H1 (cell line): ENCODE measurements around the gene GALNTL6. TPM values are rescaled to one million over a fixed set of nuclear protein-coding genes. Genes with fewer than 3 reads are reported as not detected.

Experiments
- BCL11A ChIP-seq, 2 experiments: IDR thresholded peaks; one replicate each; pipeline ENCODE4 v1.6.1; 2011; ENCODE audit warnings: low read depth in 2 of 2, low read length in 2 of 2, mild to moderate bottlenecking in 2 of 2
- CHD2 ChIP-seq: IDR thresholded peaks from 2 replicates; pipeline ENCODE4 v1.6.1; 2012; ENCODE audit warnings: low read length, improper control_type of control experiment
- MAFK ChIP-seq: IDR thresholded peaks from 2 replicates; pipeline ENCODE4 v1.6.1; 2012; ENCODE audit warnings: low read depth, mild to moderate bottlenecking, improper control_type of control experiment, low read length
- POLR2A ChIP-seq, 2 experiments: IDR thresholded peaks; 1 replicate in 1 of 2; 2 replicates in 1 of 2; pipeline ENCODE4 v1.6.1; 2011; ENCODE audit warnings: low read depth in 2 of 2, low read length in 2 of 2, mild to moderate bottlenecking in 2 of 2; ENCODE audit errors: control extremely low read depth in 1 of 2
- POU5F1 ChIP-seq: IDR thresholded peaks from 2 replicates; pipeline ENCODE4 v1.6.1; 2011; ENCODE audit warnings: low read depth, mild to moderate bottlenecking, low read length, moderate library complexity
- RNF2 ChIP-seq: fragments of 200-900, 300-1000 bp; sonication (generic); IDR thresholded peaks from 2 replicates; pipeline ENCODE4 v1.7.1; 2016; ENCODE audit warnings: borderline replicate concordance, low read depth, mild to moderate bottlenecking, antibody characterized with exemption, low read length; ENCODE audit not compliant: poor library complexity, severe bottlenecking; ENCODE audit errors: missing control alignments
- SIRT6 ChIP-seq: IDR thresholded peaks from one replicate; pipeline ENCODE4 v1.7.1; 2012; ENCODE audit warnings: low read length, inconsistent platforms
- SP4 ChIP-seq: IDR thresholded peaks from 2 replicates; pipeline ENCODE4 v1.6.1; 2012; ENCODE audit warnings: low read length, inconsistent platforms
- ZNF274 ChIP-seq: IDR thresholded peaks from 2 replicates; pipeline ENCODE4 v1.7.0; 2012; ENCODE audit warnings: low read length, borderline replicate concordance; ENCODE audit errors: extremely low read depth
- polyA plus RNA-seq, 7 experiments: library from polyadenylated mRNA; depleted of rRNA in 3 of 7; stranded (reverse) in 5 of 7; unstranded in 2 of 7; fragments of >200 nt in 5 of 7; fragments of 200-250 nt in 2 of 7; gene quantifications; 1 replicate in 5 of 7; 2 replicates in 1 of 7; 4 replicates in 1 of 7; pipeline versions ENCODE4 v1.2.1 to v1.2.3, GENCODE V29; 2011 to 2013; ENCODE audit warnings: missing spikeins in 2 of 7, mixed read lengths in 2 of 7
- total RNA-seq: library from RNA; stranded (reverse); fragmentation: NEBNext Ultra II Directional; extraction: Animal tissue kit (Norgen Biotek cat#: 25700); gene quantifications from 2 replicates; pipeline ENCODE4 v1.2.1, GENCODE V29; 2021
- TF ChIP-seq, protein P1 (sequence below): fragments of 300-600 bp; sonication (generic); IDR thresholded peaks from 2 replicates; pipeline ENCODE4 v1.7.1; 2012; ENCODE audit warnings: low read length, moderate library complexity, mild to moderate bottlenecking, inconsistent platforms; ENCODE audit not compliant: insufficient replicate concordance
- TF ChIP-seq, protein P2 (sequence below): IDR thresholded peaks from 2 replicates; pipeline ENCODE4 v1.6.1; 2011; ENCODE audit warnings: low read length, improper control_type of control experiment

GALNTL6 gene
- total and polyA plus RNA-seq, 2 of the 8 experiments (the other 6 are each of a cell fraction or from before 2014, with no cell fraction given), result 0.03 to 0.32 TPM

DNA sequence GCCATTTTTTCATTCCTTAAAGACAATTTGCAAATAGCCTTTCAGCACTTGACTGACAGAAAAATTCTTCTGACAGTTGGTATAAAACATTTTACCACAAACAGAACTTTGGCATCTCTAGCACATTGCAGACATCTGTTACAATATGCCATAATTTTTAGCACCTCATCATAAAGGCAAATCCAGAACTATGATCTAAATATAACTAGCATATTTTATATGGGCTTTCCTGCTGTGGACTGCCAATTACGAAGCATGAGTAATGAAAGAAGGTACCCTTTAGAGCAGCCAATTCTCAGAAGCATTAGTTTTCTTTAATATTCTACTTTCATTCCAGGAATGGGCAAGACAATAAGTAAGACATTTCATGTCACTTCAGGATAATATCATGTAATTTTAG lies 708.0 kb downstream of the GALNTL6 start (continued):
- TF ChIP-seq, protein P1, sequence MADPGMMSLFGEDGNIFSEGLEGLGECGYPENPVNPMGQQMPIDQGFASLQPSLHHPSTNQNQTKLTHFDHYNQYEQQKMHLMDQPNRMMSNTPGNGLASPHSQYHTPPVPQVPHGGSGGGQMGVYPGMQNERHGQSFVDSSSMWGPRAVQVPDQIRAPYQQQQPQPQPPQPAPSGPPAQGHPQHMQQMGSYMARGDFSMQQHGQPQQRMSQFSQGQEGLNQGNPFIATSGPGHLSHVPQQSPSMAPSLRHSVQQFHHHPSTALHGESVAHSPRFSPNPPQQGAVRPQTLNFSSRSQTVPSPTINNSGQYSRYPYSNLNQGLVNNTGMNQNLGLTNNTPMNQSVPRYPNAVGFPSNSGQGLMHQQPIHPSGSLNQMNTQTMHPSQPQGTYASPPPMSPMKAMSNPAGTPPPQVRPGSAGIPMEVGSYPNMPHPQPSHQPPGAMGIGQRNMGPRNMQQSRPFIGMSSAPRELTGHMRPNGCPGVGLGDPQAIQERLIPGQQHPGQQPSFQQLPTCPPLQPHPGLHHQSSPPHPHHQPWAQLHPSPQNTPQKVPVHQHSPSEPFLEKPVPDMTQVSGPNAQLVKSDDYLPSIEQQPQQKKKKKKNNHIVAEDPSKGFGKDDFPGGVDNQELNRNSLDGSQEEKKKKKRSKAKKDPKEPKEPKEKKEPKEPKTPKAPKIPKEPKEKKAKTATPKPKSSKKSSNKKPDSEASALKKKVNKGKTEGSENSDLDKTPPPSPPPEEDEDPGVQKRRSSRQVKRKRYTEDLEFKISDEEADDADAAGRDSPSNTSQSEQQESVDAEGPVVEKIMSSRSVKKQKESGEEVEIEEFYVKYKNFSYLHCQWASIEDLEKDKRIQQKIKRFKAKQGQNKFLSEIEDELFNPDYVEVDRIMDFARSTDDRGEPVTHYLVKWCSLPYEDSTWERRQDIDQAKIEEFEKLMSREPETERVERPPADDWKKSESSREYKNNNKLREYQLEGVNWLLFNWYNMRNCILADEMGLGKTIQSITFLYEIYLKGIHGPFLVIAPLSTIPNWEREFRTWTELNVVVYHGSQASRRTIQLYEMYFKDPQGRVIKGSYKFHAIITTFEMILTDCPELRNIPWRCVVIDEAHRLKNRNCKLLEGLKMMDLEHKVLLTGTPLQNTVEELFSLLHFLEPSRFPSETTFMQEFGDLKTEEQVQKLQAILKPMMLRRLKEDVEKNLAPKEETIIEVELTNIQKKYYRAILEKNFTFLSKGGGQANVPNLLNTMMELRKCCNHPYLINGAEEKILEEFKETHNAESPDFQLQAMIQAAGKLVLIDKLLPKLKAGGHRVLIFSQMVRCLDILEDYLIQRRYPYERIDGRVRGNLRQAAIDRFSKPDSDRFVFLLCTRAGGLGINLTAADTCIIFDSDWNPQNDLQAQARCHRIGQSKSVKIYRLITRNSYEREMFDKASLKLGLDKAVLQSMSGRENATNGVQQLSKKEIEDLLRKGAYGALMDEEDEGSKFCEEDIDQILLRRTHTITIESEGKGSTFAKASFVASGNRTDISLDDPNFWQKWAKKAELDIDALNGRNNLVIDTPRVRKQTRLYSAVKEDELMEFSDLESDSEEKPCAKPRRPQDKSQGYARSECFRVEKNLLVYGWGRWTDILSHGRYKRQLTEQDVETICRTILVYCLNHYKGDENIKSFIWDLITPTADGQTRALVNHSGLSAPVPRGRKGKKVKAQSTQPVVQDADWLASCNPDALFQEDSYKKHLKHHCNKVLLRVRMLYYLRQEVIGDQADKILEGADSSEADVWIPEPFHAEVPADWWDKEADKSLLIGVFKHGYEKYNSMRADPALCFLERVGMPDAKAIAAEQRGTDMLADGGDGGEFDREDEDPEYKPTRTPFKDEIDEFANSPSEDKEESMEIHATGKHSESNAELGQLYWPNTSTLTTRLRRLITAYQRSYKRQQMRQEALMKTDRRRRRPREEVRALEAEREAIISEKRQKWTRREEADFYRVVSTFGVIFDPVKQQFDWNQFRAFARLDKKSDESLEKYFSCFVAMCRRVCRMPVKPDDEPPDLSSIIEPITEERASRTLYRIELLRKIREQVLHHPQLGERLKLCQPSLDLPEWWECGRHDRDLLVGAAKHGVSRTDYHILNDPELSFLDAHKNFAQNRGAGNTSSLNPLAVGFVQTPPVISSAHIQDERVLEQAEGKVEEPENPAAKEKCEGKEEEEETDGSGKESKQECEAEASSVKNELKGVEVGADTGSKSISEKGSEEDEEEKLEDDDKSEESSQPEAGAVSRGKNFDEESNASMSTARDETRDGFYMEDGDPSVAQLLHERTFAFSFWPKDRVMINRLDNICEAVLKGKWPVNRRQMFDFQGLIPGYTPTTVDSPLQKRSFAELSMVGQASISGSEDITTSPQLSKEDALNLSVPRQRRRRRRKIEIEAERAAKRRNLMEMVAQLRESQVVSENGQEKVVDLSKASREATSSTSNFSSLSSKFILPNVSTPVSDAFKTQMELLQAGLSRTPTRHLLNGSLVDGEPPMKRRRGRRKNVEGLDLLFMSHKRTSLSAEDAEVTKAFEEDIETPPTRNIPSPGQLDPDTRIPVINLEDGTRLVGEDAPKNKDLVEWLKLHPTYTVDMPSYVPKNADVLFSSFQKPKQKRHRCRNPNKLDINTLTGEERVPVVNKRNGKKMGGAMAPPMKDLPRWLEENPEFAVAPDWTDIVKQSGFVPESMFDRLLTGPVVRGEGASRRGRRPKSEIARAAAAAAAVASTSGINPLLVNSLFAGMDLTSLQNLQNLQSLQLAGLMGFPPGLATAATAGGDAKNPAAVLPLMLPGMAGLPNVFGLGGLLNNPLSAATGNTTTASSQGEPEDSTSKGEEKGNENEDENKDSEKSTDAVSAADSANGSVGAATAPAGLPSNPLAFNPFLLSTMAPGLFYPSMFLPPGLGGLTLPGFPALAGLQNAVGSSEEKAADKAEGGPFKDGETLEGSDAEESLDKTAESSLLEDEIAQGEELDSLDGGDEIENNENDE, result no peak
- no peak for TF ChIP-seq POU5F1
- TF ChIP-seq CHD2, result no peak
- TF ChIP-seq SIRT6, result no peak
- TF ChIP-seq POLR2A (IDR thresholded peaks at IDR 0.05; ENCODE audit: control extremely low read depth in 1 of 2, low read depth in 2 of 2, low read length in 2 of 2), result no peak
- no peak for TF ChIP-seq MAFK
- no peak for TF ChIP-seq RNF2
- TF ChIP-seq ZNF274, result no peak
- TF ChIP-seq BCL11A (IDR thresholded peaks at IDR 0.05; ENCODE audit: low read depth in 2 of 2, low read length in 2 of 2), result no peak
- no peak for TF ChIP-seq SP4
- TF ChIP-seq, protein P2, sequence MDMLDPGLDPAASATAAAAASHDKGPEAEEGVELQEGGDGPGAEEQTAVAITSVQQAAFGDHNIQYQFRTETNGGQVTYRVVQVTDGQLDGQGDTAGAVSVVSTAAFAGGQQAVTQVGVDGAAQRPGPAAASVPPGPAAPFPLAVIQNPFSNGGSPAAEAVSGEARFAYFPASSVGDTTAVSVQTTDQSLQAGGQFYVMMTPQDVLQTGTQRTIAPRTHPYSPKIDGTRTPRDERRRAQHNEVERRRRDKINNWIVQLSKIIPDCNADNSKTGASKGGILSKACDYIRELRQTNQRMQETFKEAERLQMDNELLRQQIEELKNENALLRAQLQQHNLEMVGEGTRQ, result no peak
